Mesodermal cell (in vitro differentiated cells): ENCODE results near the gene UNC13A.
"Not testable (repeated sequence)": the region's sequence is repeated elsewhere in the genome, so short reads cannot be mapped to it uniquely, and the experiment has no call there.

ENCODE experiments used
- H3K27ac ChIP-seq: 2 replicates; pipeline ENCODE4 v1.7.0; 2013; ENCODE audit warnings: mild to moderate bottlenecking, low read depth, low read length, moderate library complexity; ENCODE audit not compliant: severe bottlenecking
- H3K36me3 ChIP-seq: 2 replicates; pipeline ENCODE4 v1.7.1; 2013; ENCODE audit warnings: mild to moderate bottlenecking, low read length, moderate library complexity; ENCODE audit not compliant: control insufficient read depth, insufficient read depth
- H3K4me1 ChIP-seq: one replicate; pipeline ENCODE4 v1.7.1; 2013; ENCODE audit warnings: mild to moderate bottlenecking, low read length; ENCODE audit not compliant: insufficient read depth, control insufficient read depth, poor library complexity, severe bottlenecking
- H3K4me3 ChIP-seq: 2 replicates; pipeline ENCODE4 v1.7.0; 2013; ENCODE audit warnings: low read length, control low read depth, mild to moderate bottlenecking; ENCODE audit not compliant: insufficient read depth, poor library complexity, severe bottlenecking; ENCODE audit errors: extremely low read depth
- H3K9me3 ChIP-seq: 2 replicates; pipeline ENCODE4 v1.7.1; 2013; ENCODE audit warnings: mild to moderate bottlenecking, low read length, moderate library complexity; ENCODE audit not compliant: control insufficient read depth
- WGBS, 2 experiments: methylation state at CpG; one replicate each; pipeline ENCODE4 v1.1.5; 2013; ENCODE audit warnings: missing lambda C conversion rate in 2 of 2; ENCODE audit not compliant: insufficient coverage in 2 of 2; 5-methylcytosine and 5-hydroxymethylcytosine counted together

The UNC13A gene

GRCh38 chr19:17553256-17553655 is 134.9 kb downstream of the UNC13A start:
- peaks cover 12% of the 10 kb centered on the region for H3K36me3 ChIP-seq
- H3K27ac ChIP-seq = peak overlapping the region; percentile 44
- no peaks in the 10 kb centered on the region for H3K9me3 ChIP-seq
- H3K4me1 ChIP-seq = peaks cover 3% of the 10 kb centered on the region
- WGBS, 2 experiments = 30 to 44% methylated on average over 6 to 7 of the region's 7 CpGs
- no peak overlapping the region for H3K4me3 ChIP-seq

GRCh38 chr19:17552735-17553134 is 135.4 kb downstream of the UNC13A start:
- not testable (repeated sequence) for H3K4me3 ChIP-seq, H3K9me3 ChIP-seq, H3K36me3 ChIP-seq, H3K4me1 ChIP-seq
- peak overlapping the region; percentile 44 for H3K27ac ChIP-seq
- 100% methylated on average over 1 of the region's 4 CpGs; no CpG with 5 or more reads in 1 of the 2 experiments for WGBS, 2 experiments
